ENCODE results near the gene ALDH1A2. TPM values are rescaled to one million over a fixed set of nuclear protein-coding genes. Genes with fewer than 3 reads are reported as not detected.

Gene ALDH1A2
- total RNA-seq, 1 donor from 2014 or later: 0.91 TPM

DNA sequence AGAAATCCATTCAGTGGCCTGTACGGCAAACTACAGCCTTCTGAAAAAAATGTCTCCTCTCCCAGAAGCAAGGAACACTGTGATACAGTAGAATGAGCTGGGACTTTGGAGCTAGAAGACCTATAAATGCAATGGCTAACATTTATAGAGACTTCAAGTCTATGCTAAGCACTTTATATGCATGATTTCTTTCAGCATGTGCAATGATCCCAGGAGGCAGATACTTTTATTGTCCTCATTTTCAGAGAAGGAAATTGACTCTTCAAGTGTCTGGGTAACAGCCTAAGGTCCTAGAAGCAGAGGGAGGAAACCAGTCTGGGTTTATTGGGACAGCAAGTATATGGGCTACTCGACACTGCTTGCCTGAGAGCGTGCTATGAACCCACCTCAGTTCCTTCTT, 140.9 kb downstream of the ALDH1A2 start:
- H3K27ac Mint-ChIP-seq (ENCODE audit: unreplicated experiment): no peak overlapping the region
- no peak for DNase-seq (ENCODE audit: low read depth, low spot score)
- H3K4me3 Mint-ChIP-seq: no peak overlapping the region
- H3K9me3 Mint-ChIP-seq: no peaks in the 10 kb centered on the region
- TF ChIP-seq, protein P1, sequence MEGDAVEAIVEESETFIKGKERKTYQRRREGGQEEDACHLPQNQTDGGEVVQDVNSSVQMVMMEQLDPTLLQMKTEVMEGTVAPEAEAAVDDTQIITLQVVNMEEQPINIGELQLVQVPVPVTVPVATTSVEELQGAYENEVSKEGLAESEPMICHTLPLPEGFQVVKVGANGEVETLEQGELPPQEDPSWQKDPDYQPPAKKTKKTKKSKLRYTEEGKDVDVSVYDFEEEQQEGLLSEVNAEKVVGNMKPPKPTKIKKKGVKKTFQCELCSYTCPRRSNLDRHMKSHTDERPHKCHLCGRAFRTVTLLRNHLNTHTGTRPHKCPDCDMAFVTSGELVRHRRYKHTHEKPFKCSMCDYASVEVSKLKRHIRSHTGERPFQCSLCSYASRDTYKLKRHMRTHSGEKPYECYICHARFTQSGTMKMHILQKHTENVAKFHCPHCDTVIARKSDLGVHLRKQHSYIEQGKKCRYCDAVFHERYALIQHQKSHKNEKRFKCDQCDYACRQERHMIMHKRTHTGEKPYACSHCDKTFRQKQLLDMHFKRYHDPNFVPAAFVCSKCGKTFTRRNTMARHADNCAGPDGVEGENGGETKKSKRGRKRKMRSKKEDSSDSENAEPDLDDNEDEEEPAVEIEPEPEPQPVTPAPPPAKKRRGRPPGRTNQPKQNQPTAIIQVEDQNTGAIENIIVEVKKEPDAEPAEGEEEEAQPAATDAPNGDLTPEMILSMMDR (conservative IDR thresholded peaks at IDR 0.05): no peak
- H3K27me3 Mint-ChIP-seq (ENCODE audit: low read depth): peaks cover 5% of the 10 kb centered on the region
- H3K36me3 Mint-ChIP-seq (ENCODE audit: low read depth): no peaks in the 10 kb centered on the region
- no peaks in the 10 kb centered on the region for H3K4me1 Mint-ChIP-seq

DNA sequence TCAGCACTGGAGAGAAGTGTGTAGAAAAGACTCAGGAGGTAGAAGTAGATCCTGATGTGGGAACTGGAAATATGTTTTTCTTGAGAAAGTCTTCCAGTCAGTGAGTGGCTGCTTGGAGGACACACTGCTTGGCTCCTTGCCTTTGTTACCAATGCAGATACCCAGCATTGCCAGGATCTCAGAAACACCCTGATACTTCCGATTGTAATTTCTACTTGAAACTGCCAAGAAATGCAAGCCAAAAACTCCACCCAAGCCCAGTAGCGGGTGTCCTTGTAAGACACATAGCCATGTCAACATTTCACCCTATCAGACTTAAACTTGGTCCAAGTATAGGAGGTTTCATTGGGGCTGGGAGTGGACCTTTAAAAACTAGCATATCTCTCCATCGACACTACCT, 141.8 kb downstream of the ALDH1A2 start:
- H3K4me3 Mint-ChIP-seq: no peak overlapping the region
- TF ChIP-seq, protein P1 (conservative IDR thresholded peaks at IDR 0.05): no peak

DNA sequence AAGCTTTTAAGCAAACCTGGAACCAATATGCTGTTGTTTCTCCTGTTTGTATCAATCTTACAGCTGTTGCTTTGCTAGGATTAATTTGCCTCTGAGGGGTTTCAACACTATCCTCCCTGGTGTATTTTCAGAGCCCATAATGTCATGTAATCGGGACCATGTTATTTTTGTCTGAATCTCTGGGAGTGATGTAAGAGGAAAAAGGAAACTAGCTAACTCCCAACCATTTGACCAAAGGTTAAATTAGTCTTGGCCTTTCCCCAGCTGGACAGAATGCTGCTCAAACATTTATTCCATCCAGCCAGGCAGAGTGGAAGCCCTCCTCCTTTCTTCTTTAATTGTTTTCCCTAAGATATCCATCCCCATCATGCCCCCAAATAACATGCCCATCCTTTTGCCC, 142.2 kb downstream of the ALDH1A2 start:
- no peak for DNase-seq (ENCODE audit: low read depth, low spot score)
- no peaks in the 10 kb centered on the region for H3K9me3 Mint-ChIP-seq
- TF ChIP-seq, protein P1 (conservative IDR thresholded peaks at IDR 0.05): no peak
- H3K4me1 Mint-ChIP-seq: no peaks in the 10 kb centered on the region
- H3K4me3 Mint-ChIP-seq: no peak overlapping the region
- no peak overlapping the region for H3K27ac Mint-ChIP-seq (ENCODE audit: unreplicated experiment)
- H3K27me3 Mint-ChIP-seq (ENCODE audit: low read depth): no peaks in the 10 kb centered on the region
- H3K36me3 Mint-ChIP-seq (ENCODE audit: low read depth): no peaks in the 10 kb centered on the region

More for the DNA sequence above, 141.8 kb downstream of the ALDH1A2 start:
- Mint-ChIP-seq H3K9me3 (no peaks in the 10 kb centered on the region), H3K27me3 (ENCODE audit: low read depth) (peaks cover under 1% of the 10 kb centered on the region), H3K36me3 (ENCODE audit: low read depth) (no peaks in the 10 kb centered on the region), H3K27ac (ENCODE audit: unreplicated experiment) (peak overlapping the region; percentile 71), H3K4me1 (no peaks in the 10 kb centered on the region)
- DNase-seq (ENCODE audit: low read depth, low spot score): no peak

DNA sequence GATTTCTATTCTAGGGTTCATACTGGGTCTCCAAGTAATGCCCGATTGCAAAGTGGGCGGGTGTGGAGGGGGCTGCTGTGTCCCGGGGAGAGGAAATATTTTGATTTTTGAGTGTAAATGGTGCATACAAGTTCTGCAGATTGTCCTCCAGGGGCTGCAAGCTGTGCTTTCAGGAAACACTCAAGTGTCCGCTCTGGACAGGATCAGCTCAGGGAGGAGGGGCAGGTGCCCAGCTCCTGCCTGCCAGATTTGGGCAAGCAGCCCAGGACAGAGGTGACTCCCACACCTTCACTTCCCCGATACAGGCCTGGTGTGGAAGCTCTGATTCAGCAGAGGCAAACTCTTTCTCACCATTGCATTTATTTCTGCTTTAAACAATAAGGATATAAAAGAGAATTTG, 142.7 kb downstream of the ALDH1A2 start:
- Mint-ChIP-seq H3K9me3 (no peaks in the 10 kb centered on the region), H3K4me3 (no peak overlapping the region), H3K36me3 (ENCODE audit: low read depth) (no peaks in the 10 kb centered on the region), H3K27me3 (ENCODE audit: low read depth) (no peaks in the 10 kb centered on the region), H3K4me1 (no peaks in the 10 kb centered on the region), H3K27ac (ENCODE audit: unreplicated experiment) (no peak overlapping the region)
- DNase-seq (ENCODE audit: low read depth, low spot score): no peak
- TF ChIP-seq, protein P1 (conservative IDR thresholded peaks at IDR 0.05): no peak

DNA sequence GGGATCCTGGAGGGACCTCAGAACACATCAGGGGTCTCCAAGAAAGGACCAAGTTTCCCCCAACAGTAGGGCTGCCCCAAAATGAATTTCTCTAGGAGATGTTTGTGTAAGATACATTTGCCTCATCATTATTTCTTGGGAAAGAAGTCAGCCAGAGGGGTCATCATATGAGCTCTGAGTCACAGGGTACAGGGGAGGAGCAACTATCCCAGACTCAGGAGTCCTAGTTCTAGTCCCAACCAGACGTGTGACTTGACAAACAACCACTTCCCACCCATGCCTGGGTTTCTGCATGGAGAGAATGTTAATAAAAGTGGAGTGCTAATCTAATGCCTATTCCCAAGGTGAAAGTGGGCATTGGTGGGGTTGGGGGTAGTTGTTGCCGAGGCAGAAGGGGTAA, 144.1 kb downstream of the ALDH1A2 start:
- no peaks in the 10 kb centered on the region for H3K36me3 Mint-ChIP-seq (ENCODE audit: low read depth)
- H3K9me3 Mint-ChIP-seq: no peaks in the 10 kb centered on the region
- no peak for DNase-seq (ENCODE audit: low read depth, low spot score)
- TF ChIP-seq, protein P1 (conservative IDR thresholded peaks at IDR 0.05): no peak
- no peak overlapping the region for H3K27ac Mint-ChIP-seq (ENCODE audit: unreplicated experiment)
- H3K4me1 Mint-ChIP-seq: no peaks in the 10 kb centered on the region
- H3K27me3 Mint-ChIP-seq (ENCODE audit: low read depth): no peaks in the 10 kb centered on the region
- H3K4me3 Mint-ChIP-seq: no peak overlapping the region

DNA sequence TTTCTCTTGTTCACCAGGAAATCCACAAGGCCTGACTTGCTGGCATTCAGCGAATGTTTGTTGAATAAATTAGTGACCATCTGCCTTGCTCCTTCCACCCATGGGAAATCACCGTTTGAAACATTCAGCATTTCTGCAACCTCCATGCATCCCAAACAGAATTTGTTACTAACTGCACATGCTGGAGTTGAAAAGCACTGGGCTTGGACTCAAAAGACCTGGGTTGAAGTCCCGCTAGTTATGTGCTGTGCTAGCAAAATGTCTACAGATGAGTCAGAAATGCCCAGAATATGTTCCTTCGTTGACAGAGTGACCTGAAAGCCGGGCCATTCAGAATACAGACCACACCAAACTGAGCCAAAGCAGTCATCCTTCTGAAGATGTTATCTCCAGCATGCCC, 144.6 kb downstream of the ALDH1A2 start:
- TF ChIP-seq, protein P1 (conservative IDR thresholded peaks at IDR 0.05): no peak
- Mint-ChIP-seq H3K4me1 (peaks cover 4% of the 10 kb centered on the region), H3K27ac (ENCODE audit: unreplicated experiment) (no peak overlapping the region), H3K9me3 (no peaks in the 10 kb centered on the region), H3K36me3 (ENCODE audit: low read depth) (no peaks in the 10 kb centered on the region), H3K4me3 (no peak overlapping the region), H3K27me3 (ENCODE audit: low read depth) (no peaks in the 10 kb centered on the region)
- DNase-seq (ENCODE audit: low read depth, low spot score): no peak

All from neural crest cell (in vitro differentiated cells).